GM12864 (cell line): Measurements from ENCODE around the gene LAMA1.

ENCODE experiments used
- DNase-seq: peaks from one replicate; pipeline ENCODE4 v3.0.0-alpha.2; 2011; ENCODE audit warnings: low read depth
- H3K4me3 ChIP-seq: 2 replicates; pipeline ENCODE4 v1.5.1; 2011; ENCODE audit warnings: mild to moderate bottlenecking, low read depth, low read length, control low read depth
- TF ChIP-seq, protein P1 (sequence below): IDR thresholded peaks from 2 replicates; pipeline ENCODE4 v1.5.1; 2011; ENCODE audit warnings: low read depth, mild to moderate bottlenecking, moderate library complexity, low read length, control low read depth, inconsistent platforms; ENCODE audit errors: missing control alignments

Gene LAMA1

DNA sequence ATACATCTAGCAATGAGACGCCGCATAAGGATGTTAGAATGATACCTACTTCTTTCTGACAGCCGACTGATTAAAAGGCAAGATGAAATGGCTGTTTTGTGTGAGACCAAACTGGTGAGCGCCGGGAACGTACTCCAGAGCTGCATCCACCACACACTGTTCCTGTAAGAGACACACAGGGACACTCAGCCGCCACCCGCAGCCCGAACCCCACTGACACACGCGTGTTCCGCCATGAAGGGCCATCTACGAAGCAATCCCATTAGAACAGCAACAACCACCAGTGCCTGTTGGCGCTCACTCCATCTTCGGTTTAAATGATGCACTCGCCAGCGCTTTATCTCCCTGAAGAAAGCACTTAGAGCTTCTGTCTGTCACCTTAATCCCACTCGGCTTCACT, 162.3 kb downstream of the LAMA1 start:
- DNase-seq: no peak
- no peak overlapping the region for H3K4me3 ChIP-seq
- TF ChIP-seq, protein P1, sequence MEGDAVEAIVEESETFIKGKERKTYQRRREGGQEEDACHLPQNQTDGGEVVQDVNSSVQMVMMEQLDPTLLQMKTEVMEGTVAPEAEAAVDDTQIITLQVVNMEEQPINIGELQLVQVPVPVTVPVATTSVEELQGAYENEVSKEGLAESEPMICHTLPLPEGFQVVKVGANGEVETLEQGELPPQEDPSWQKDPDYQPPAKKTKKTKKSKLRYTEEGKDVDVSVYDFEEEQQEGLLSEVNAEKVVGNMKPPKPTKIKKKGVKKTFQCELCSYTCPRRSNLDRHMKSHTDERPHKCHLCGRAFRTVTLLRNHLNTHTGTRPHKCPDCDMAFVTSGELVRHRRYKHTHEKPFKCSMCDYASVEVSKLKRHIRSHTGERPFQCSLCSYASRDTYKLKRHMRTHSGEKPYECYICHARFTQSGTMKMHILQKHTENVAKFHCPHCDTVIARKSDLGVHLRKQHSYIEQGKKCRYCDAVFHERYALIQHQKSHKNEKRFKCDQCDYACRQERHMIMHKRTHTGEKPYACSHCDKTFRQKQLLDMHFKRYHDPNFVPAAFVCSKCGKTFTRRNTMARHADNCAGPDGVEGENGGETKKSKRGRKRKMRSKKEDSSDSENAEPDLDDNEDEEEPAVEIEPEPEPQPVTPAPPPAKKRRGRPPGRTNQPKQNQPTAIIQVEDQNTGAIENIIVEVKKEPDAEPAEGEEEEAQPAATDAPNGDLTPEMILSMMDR: no peak

DNA sequence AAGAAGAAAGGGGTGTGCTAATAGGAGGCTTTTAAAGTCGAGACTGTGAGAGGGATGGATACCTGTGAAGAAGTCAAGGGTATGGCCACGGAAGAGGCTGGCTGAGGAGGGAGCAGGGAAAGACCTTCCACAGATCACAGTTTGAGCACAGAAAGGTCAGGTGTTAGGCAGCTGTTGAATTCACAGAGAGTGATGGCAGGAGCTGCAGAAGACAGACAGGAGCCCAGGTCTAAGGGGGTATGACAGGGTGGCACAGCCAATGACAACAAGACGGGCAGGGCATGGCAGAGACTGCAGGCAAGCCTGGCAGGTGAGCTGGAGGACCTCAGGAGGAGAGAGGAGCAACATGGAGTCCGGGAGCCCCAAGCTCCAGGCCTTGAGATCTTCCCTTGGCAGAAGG, 163.1 kb downstream of the LAMA1 start:
- TF ChIP-seq, protein P1: no peak
- no peak for DNase-seq
- no peak overlapping the region for H3K4me3 ChIP-seq

DNA sequence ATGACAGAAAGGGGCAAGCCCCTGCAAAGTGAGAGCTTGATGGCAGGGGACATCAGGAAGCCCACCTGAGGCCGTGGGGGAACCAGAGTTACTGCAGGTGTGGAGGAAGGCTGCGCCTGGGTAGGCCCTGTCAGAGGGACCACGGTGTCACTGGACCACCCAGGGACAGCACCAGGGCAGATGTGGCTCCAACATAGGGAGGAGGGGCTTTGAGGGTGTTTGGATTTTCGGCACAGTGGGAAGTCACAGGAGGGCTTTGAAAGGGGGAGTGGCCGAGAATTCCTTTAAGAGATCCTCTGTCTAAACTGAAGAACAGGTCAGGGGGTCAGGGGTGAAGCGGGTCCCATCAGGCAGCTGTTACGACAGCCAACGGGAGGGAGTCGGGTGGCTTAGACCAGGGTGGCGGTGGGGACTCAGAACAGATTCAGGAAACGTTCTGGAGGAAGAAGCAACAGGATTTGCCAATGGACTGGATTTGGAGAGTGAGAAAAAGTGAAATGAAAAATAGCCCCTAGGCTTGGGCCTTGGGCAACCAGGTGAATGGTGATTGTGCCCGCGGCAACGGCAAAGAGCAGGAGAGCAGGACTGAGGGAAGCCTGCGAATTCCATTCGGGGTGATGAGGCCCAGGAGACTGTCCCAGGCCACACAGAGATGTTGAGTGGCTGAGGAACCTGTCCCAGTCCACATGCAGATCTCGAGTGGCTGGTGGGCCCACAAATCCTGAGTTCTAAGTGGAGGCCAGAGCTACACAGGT, 166.1 kb downstream of the LAMA1 start:
- H3K4me3 ChIP-seq: no peak overlapping the region
- no peak for DNase-seq
- TF ChIP-seq, protein P1: no peak

DNA sequence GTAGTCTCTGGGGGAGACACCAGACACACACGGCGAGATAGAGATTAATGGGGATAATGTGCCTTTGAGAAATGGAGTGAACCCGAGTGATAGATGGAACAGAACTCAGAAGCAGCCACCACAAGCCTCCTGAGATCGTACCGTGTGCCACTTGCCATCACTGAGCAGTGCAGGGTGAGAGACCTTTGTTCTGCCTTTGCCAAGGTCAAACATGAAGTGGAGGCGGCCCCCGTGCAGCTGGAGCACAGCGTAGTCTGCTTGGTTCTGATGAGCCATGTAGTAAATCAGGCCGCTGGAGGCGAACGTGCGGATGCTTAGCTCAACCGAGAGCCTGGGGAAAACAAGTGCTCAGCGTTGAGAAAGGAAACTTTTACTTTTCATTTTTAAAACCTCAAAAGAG, 167.0 kb downstream of the LAMA1 start:
- no peak for DNase-seq
- TF ChIP-seq, protein P1: no peak
- H3K4me3 ChIP-seq: no peak overlapping the region

DNA sequence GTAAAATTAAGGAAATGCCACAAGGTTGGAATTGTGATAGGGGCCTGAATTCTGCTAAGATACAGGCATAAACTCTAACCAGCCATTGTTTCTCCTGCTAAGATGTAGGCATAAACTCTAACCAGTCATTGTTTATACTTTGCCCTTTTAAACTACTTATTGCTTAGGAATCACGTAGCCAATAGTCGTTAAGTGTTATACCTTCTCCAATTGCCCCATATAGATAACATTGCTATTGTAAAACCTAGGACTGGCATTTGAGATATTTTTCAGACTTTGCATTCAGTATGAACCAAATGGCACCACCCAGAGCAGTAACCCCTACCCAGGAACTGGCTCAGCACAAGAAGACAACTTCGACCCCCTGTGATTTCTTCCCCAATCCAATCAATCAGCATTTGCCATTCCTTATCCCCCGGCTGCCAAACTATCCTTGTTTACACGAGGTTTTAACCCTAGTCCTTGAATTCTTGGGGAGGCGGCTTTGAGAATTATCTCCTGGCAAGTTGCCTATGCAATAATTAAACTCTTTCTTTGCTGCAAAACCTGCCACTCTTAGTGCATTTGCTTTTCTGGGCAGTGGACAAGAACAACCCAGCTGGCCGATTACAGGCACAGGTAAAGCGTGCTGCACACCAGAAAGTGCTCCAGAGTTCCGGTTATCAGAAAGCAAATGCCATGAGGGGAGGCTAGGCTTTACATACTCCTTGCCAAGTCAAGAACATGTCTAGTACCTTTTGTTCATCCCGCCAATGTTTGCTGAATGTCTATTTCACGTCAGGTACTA, 167.6 kb downstream of the LAMA1 start:
- no peak for DNase-seq
- TF ChIP-seq, protein P1: no peak
- H3K4me3 ChIP-seq: no peak overlapping the region

GRCh38 chr18:6948281-6949055, 169.1 kb downstream of the LAMA1 start:
- DNase-seq: no peak
- TF ChIP-seq, protein P1: no peak
- no peak overlapping the region for H3K4me3 ChIP-seq
